Stomach (tissue), 4 donors: ENCODE measurements around the gene FOXL1.

Experiments used
- EP300 ChIP-seq: sonication (generic); formaldehyde crosslinking; IDR thresholded peaks from one replicate; pipeline ENCODE4 v1.6.1; 2017; ENCODE audit warnings: antibody characterized with exemption
- POLR2AphosphoS5 ChIP-seq, 3 donors: sonication (generic); formaldehyde crosslinking; IDR thresholded peaks; one replicate each; pipeline ENCODE4 v1.6.1; 2016; ENCODE audit warnings: antibody characterized with exemption in 3 of 3

DNA sequence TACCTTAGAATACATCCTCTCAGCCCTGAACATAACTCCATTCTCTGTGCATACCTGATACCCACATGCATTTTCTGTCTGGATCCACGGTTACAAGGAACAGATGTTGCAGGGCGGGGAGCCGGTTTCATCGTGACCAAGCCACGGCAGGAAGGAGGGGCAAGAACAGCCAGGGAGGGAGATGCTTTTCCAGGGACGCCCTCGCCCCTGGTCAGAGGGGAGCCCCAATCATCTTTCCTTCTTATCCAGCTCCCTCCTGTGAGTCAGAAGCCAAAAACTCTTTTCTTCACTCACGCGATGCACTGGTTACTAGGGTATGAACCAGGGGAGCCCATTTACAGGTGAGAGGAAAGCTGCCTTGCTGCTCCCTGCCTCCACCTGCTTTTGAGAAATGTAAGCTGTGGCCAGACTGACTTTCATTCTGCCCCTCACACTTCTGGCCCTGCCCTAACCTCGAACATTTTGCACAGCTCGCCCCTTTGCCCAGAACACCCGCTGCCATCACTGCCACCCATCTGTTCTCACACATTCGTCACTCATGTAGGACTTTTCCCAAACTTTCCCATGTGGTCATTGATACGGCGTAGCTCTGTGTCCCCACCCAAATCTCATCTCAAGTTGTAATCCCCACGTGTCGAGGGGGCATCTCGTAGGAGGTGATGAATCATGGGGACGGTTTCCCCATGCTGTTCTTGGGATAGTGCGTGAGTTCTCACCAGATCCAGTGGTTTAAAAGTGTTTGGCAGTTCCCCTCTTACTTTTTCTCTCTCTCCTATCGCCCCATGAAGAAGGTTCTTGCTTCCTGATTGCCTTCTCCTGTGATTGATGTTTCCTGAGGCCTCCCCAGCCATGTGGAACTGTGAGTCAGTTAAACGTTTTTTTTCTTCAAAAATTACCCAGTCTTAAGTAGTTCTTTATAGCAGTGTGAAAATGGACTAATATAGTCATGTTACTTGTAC, 20.5 kb downstream of the FOXL1 start:
- TF ChIP-seq EP300 (no peak), POLR2AphosphoS5 (IDR thresholded peaks at IDR 0.05) (no peak)
